Measurements from ENCODE around the gene ZBTB49.
"Not testable (repeated sequence)": the region's sequence is repeated elsewhere in the genome, so short reads cannot be mapped to it uniquely, and the experiment has no call there.

Gene ZBTB49

GRCh38 chr4:4257705-4258104, 32.3 kb upstream of the ZBTB49 start:
- H3K27me3 ChIP-seq (ENCODE audit: insufficient read depth, low read length); H3K27ac ChIP-seq (ENCODE audit: low read length); H3K4me3 ChIP-seq (ENCODE audit: low read length); H3K9ac ChIP-seq (ENCODE audit: low read depth, low read length); H3K9me3 ChIP-seq (ENCODE audit: insufficient read depth, low read depth, low read length); H3K4me1 ChIP-seq (ENCODE audit: insufficient read depth, low read length); H3K36me3 ChIP-seq (ENCODE audit: insufficient read depth, low read depth, low read length): not testable (repeated sequence)

- no peaks in the 10 kb centered on the region for H3K27me3 ChIP-seq (ENCODE audit: insufficient read depth, low read length)
- no peaks in the 10 kb centered on the region for H3K36me3 ChIP-seq (ENCODE audit: insufficient read depth, low read depth, low read length)
- no peak overlapping the region for H3K9ac ChIP-seq (ENCODE audit: low read depth, low read length)
- no peak overlapping the region for H3K4me3 ChIP-seq (ENCODE audit: low read length)
- H3K4me1 ChIP-seq (ENCODE audit: insufficient read depth, low read length): no peaks in the 10 kb centered on the region
- H3K27ac ChIP-seq (ENCODE audit: low read length): no peak overlapping the region
- no peaks in the 10 kb centered on the region for H3K9me3 ChIP-seq (ENCODE audit: insufficient read depth, low read depth, low read length)
Measured at GRCh38 chr4:4259484-4260100, 30.5 kb upstream of the ZBTB49 start.

- Histone ChIP-seq H3K9ac (ENCODE audit: low read depth, low read length) (no peak overlapping the region), H3K4me3 (ENCODE audit: low read length) (no peak overlapping the region)
Measured at GRCh38 chr4:4260185-4260751, 29.8 kb upstream of the ZBTB49 start.

GRCh38 chr4:4267981-4268380, 22.1 kb upstream of the ZBTB49 start:
- H3K27me3 ChIP-seq (ENCODE audit: insufficient read depth, low read length): no peaks in the 10 kb centered on the region
- H3K36me3 ChIP-seq (ENCODE audit: insufficient read depth, low read depth, low read length): peaks cover 66% of the 10 kb centered on the region
- no peak overlapping the region for H3K9ac ChIP-seq (ENCODE audit: low read depth, low read length)
- no peak overlapping the region for H3K4me3 ChIP-seq (ENCODE audit: low read length)
- H3K4me1 ChIP-seq (ENCODE audit: insufficient read depth, low read length): no peaks in the 10 kb centered on the region
- no peaks in the 10 kb centered on the region for H3K9me3 ChIP-seq (ENCODE audit: insufficient read depth, low read depth, low read length)
- no peak overlapping the region for H3K27ac ChIP-seq (ENCODE audit: low read length)

More at GRCh38 chr4:4260185-4260751, 29.8 kb upstream of the ZBTB49 start:
- no peaks in the 10 kb centered on the region for H3K27me3 ChIP-seq (ENCODE audit: insufficient read depth, low read length)
- no peaks in the 10 kb centered on the region for H3K36me3 ChIP-seq (ENCODE audit: insufficient read depth, low read depth, low read length)
- no peak overlapping the region for H3K27ac ChIP-seq (ENCODE audit: low read length)
- no peaks in the 10 kb centered on the region for H3K4me1 ChIP-seq (ENCODE audit: insufficient read depth, low read length)
- H3K9me3 ChIP-seq (ENCODE audit: insufficient read depth, low read depth, low read length): no peaks in the 10 kb centered on the region

- Histone ChIP-seq H3K4me3 (ENCODE audit: low read length) (no peak overlapping the region), H3K27me3 (ENCODE audit: insufficient read depth, low read length) (no peaks in the 10 kb centered on the region), H3K4me1 (ENCODE audit: insufficient read depth, low read length) (no peaks in the 10 kb centered on the region), H3K27ac (ENCODE audit: low read length) (no peak overlapping the region), H3K9me3 (ENCODE audit: insufficient read depth, low read depth, low read length) (no peaks in the 10 kb centered on the region), H3K9ac (ENCODE audit: low read depth, low read length) (no peak overlapping the region), H3K36me3 (ENCODE audit: insufficient read depth, low read depth, low read length) (peaks cover 74% of the 10 kb centered on the region)
Measured at GRCh38 chr4:4268776-4269175, 21.3 kb upstream of the ZBTB49 start.

GRCh38 chr4:4269331-4269731, 20.7 kb upstream of the ZBTB49 start:
- Histone ChIP-seq H3K4me1 (ENCODE audit: insufficient read depth, low read length) (no peaks in the 10 kb centered on the region), H3K36me3 (ENCODE audit: insufficient read depth, low read depth, low read length) (peaks cover 79% of the 10 kb centered on the region), H3K9ac (ENCODE audit: low read depth, low read length) (no peak overlapping the region)

GRCh38 chr4:4269856-4270255, 20.2 kb upstream of the ZBTB49 start:
- peaks cover 85% of the 10 kb centered on the region for H3K36me3 ChIP-seq (ENCODE audit: insufficient read depth, low read depth, low read length)
- H3K4me1 ChIP-seq (ENCODE audit: insufficient read depth, low read length): no peaks in the 10 kb centered on the region
- no peak overlapping the region for H3K27ac ChIP-seq (ENCODE audit: low read length)
- no peak overlapping the region for H3K4me3 ChIP-seq (ENCODE audit: low read length)
- H3K9me3 ChIP-seq (ENCODE audit: insufficient read depth, low read depth, low read length): no peaks in the 10 kb centered on the region
- no peak overlapping the region for H3K9ac ChIP-seq (ENCODE audit: low read depth, low read length)
- no peaks in the 10 kb centered on the region for H3K27me3 ChIP-seq (ENCODE audit: insufficient read depth, low read length)

More at GRCh38 chr4:4269331-4269731, 20.7 kb upstream of the ZBTB49 start:
- H3K9me3 ChIP-seq (ENCODE audit: insufficient read depth, low read depth, low read length): no peaks in the 10 kb centered on the region
- H3K27ac ChIP-seq (ENCODE audit: low read length): no peak overlapping the region
- no peaks in the 10 kb centered on the region for H3K27me3 ChIP-seq (ENCODE audit: insufficient read depth, low read length)
- no peak overlapping the region for H3K4me3 ChIP-seq (ENCODE audit: low read length)

GRCh38 chr4:4270529-4270928, 19.5 kb upstream of the ZBTB49 start:
- H3K4me3 ChIP-seq (ENCODE audit: low read length): no peak overlapping the region
- no peak overlapping the region for H3K27ac ChIP-seq (ENCODE audit: low read length)
- H3K9me3 ChIP-seq (ENCODE audit: insufficient read depth, low read depth, low read length): no peaks in the 10 kb centered on the region
- H3K9ac ChIP-seq (ENCODE audit: low read depth, low read length): no peak overlapping the region
- H3K36me3 ChIP-seq (ENCODE audit: insufficient read depth, low read depth, low read length): peaks cover 91% of the 10 kb centered on the region
- no peaks in the 10 kb centered on the region for H3K27me3 ChIP-seq (ENCODE audit: insufficient read depth, low read length)
- H3K4me1 ChIP-seq (ENCODE audit: insufficient read depth, low read length): no peaks in the 10 kb centered on the region

GRCh38 chr4:4271912-4272311, 18.1 kb upstream of the ZBTB49 start:
- Histone ChIP-seq H3K36me3 (ENCODE audit: insufficient read depth, low read depth, low read length) (peaks cover 94% of the 10 kb centered on the region), H3K9me3 (ENCODE audit: insufficient read depth, low read depth, low read length) (no peaks in the 10 kb centered on the region), H3K9ac (ENCODE audit: low read depth, low read length) (no peak overlapping the region), H3K27me3 (ENCODE audit: insufficient read depth, low read length) (no peaks in the 10 kb centered on the region), H3K4me1 (ENCODE audit: insufficient read depth, low read length) (no peaks in the 10 kb centered on the region), H3K27ac (ENCODE audit: low read length) (no peak overlapping the region), H3K4me3 (ENCODE audit: low read length) (no peak overlapping the region)

GRCh38 chr4:4274226-4274625, 15.8 kb upstream of the ZBTB49 start:
- H3K4me1 ChIP-seq (ENCODE audit: insufficient read depth, low read length): no peaks in the 10 kb centered on the region
- no peak overlapping the region for H3K9ac ChIP-seq (ENCODE audit: low read depth, low read length)
- H3K4me3 ChIP-seq (ENCODE audit: low read length): no peak overlapping the region
- H3K27ac ChIP-seq (ENCODE audit: low read length): no peak overlapping the region
- no peaks in the 10 kb centered on the region for H3K27me3 ChIP-seq (ENCODE audit: insufficient read depth, low read length)
- H3K9me3 ChIP-seq (ENCODE audit: insufficient read depth, low read depth, low read length): no peaks in the 10 kb centered on the region
- peaks cover 95% of the 10 kb centered on the region for H3K36me3 ChIP-seq (ENCODE audit: insufficient read depth, low read depth, low read length)

- H3K4me3 ChIP-seq (ENCODE audit: low read length): no peak overlapping the region
- H3K27ac ChIP-seq (ENCODE audit: low read length): no peak overlapping the region
- H3K27me3 ChIP-seq (ENCODE audit: insufficient read depth, low read length): no peaks in the 10 kb centered on the region
- no peak overlapping the region for H3K9ac ChIP-seq (ENCODE audit: low read depth, low read length)
- no peaks in the 10 kb centered on the region for H3K4me1 ChIP-seq (ENCODE audit: insufficient read depth, low read length)
- no peaks in the 10 kb centered on the region for H3K9me3 ChIP-seq (ENCODE audit: insufficient read depth, low read depth, low read length)
- H3K36me3 ChIP-seq (ENCODE audit: insufficient read depth, low read depth, low read length): peaks cover 95% of the 10 kb centered on the region
Measured at GRCh38 chr4:4277531-4277930, 12.5 kb upstream of the ZBTB49 start.

- H3K9me3 ChIP-seq (ENCODE audit: insufficient read depth, low read depth, low read length): no peaks in the 10 kb centered on the region
- H3K9ac ChIP-seq (ENCODE audit: low read depth, low read length): no peak overlapping the region
- H3K27ac ChIP-seq (ENCODE audit: low read length): no peak overlapping the region
- no peaks in the 10 kb centered on the region for H3K27me3 ChIP-seq (ENCODE audit: insufficient read depth, low read length)
- no peak overlapping the region for H3K4me3 ChIP-seq (ENCODE audit: low read length)
- H3K4me1 ChIP-seq (ENCODE audit: insufficient read depth, low read length): no peaks in the 10 kb centered on the region
- H3K36me3 ChIP-seq (ENCODE audit: insufficient read depth, low read depth, low read length): peaks cover 94% of the 10 kb centered on the region
Measured at GRCh38 chr4:4281787-4282186, 8.3 kb upstream of the ZBTB49 start.
